Smooth muscle cell (in vitro differentiated cells): ENCODE measurements around the gene EFCAB6. TPM values are rescaled to one million over a fixed set of nuclear protein-coding genes. Genes with fewer than 3 reads are reported as not detected.

ENCODE experiments used
- DNase-seq: peaks from one replicate; lab custom pipeline; 2025; ENCODE audit not compliant: unreplicated experiment; lab: John Stamatoyannopoulos, UW
- H2AFZ ChIP-seq: fragments of 200-600 bp; sonication (generic); 2 replicates; pipeline ENCODE4 v1.6.0; 2016; ENCODE audit warnings: antibody characterized with exemption, low read depth, mild to moderate bottlenecking
- H3F3A ChIP-seq: fragments of 200-600 bp; sonication (generic); 2 replicates; pipeline ENCODE4 v1.6.0; 2017; ENCODE audit warnings: antibody characterized with exemption, low read depth
- H3K27ac ChIP-seq: fragments of 200-600 bp; sonication (generic); 2 replicates; pipeline ENCODE4 v1.5.1; 2016; ENCODE audit warnings: low read depth, mild to moderate bottlenecking
- H3K27me3 ChIP-seq: fragments of 200-600 bp; sonication (generic); 2 replicates; pipeline ENCODE4 v1.6.1; 2016; ENCODE audit warnings: low read depth, mild to moderate bottlenecking
- H3K36me3 ChIP-seq: fragments of 200-600 bp; sonication (generic); 2 replicates; pipeline ENCODE4 v1.5.1; 2016; ENCODE audit warnings: low read depth
- H3K4me1 ChIP-seq: fragments of 200-600 bp; sonication (generic); 2 replicates; pipeline ENCODE4 v1.5.1; 2016; ENCODE audit warnings: low read depth
- H3K4me2 ChIP-seq: fragments of 200-600 bp; sonication (generic); 2 replicates; pipeline ENCODE4 v1.6.0; 2016; ENCODE audit warnings: mild to moderate bottlenecking
- H3K4me3 ChIP-seq: fragments of 200-600 bp; sonication (generic); 2 replicates; pipeline ENCODE4 v1.5.1; 2016; ENCODE audit warnings: mild to moderate bottlenecking
- H3K79me2 ChIP-seq: fragments of 200-600 bp; sonication (generic); 2 replicates; pipeline ENCODE4 v1.6.0; 2016; ENCODE audit warnings: low read depth, mild to moderate bottlenecking
- H3K9ac ChIP-seq: fragments of 200-600 bp; sonication (generic); 2 replicates; pipeline ENCODE4 v1.6.0; 2016; ENCODE audit warnings: low read depth
- H3K9me3 ChIP-seq: fragments of 200-600 bp; sonication (generic); replicated peaks from 2 replicates; pipeline ENCODE4 v1.5.1; 2016; ENCODE audit warnings: low read depth
- H4K20me1 ChIP-seq: fragments of 200-600 bp; sonication (generic); 2 replicates; pipeline ENCODE4 v1.6.0; 2016; ENCODE audit warnings: low read depth
- CTCF ChIP-seq: fragments of 200-600 bp; sonication (generic); IDR thresholded peaks from 2 replicates; pipeline ENCODE4 v1.5.1; 2017; ENCODE audit warnings: borderline replicate concordance, mild to moderate bottlenecking, antibody characterized with exemption; ENCODE audit not compliant: insufficient read depth, poor library complexity, severe bottlenecking
- WGBS: methylation state at CpG from one replicate; pipeline ENCODE4 v1.1.7; 2016; ENCODE audit warnings: low lambda C conversion rate; 5-methylcytosine and 5-hydroxymethylcytosine counted together
- polyA plus RNA-seq: library from polyadenylated mRNA; unstranded; fragments of >200 nt; fragmentation: Nextera tagmentation; extraction: Ambion mirVana; gene quantifications from 2 replicates; pipeline ENCODE4 v1.2.1, GENCODE V29; 2016
- total RNA-seq: library from RNA; depleted of rRNA; stranded (reverse); fragments of >200 nt; gene quantifications from 2 replicates; pipeline ENCODE4 v1.2.3, GENCODE V29; 2014

EFCAB6 gene
- total and polyA plus RNA-seq, 2 experiments from 2014 or later, result 0.80 to 2.9 TPM

GRCh38 chr22:43541462-43542407, 270.4 kb downstream of the EFCAB6 start:
- no peaks in the 10 kb centered on the region for H3K4me1 ChIP-seq
- no peak overlapping the region for H3K27ac ChIP-seq
- 91% methylated on average over 18 of the region's 18 CpGs for WGBS
- H3K9me3 ChIP-seq, result no peaks in the 10 kb centered on the region
- no peaks in the 10 kb centered on the region for H4K20me1 ChIP-seq
- H3K4me2 ChIP-seq, result no peak overlapping the region
- H3F3A ChIP-seq, result no peaks in the 10 kb centered on the region
- no peak overlapping the region for H3K4me3 ChIP-seq
- DNase-seq, result no peak
- no peaks in the 10 kb centered on the region for H3K79me2 ChIP-seq
- no peak overlapping the region for H3K9ac ChIP-seq
- TF ChIP-seq CTCF, result no peak
- H3K27me3 ChIP-seq, result peaks cover 3% of the 10 kb centered on the region
- H3K36me3 ChIP-seq, result no peaks in the 10 kb centered on the region
- H2AFZ ChIP-seq, result no peak overlapping the region

GRCh38 chr22:43541022-43541421, 271.1 kb downstream of the EFCAB6 start:
- Histone ChIP-seq H3K4me2 (no peak overlapping the region), H3K4me3 (no peak overlapping the region), H3K36me3 (no peaks in the 10 kb centered on the region), H3F3A (no peaks in the 10 kb centered on the region), H3K27me3 (peaks cover 3% of the 10 kb centered on the region), H3K27ac (no peak overlapping the region), H3K79me2 (no peaks in the 10 kb centered on the region), H3K9ac (no peak overlapping the region), H4K20me1 (no peaks in the 10 kb centered on the region), H2AFZ (no peak overlapping the region), H3K9me3 (no peaks in the 10 kb centered on the region), H3K4me1 (no peaks in the 10 kb centered on the region)
- WGBS, result 91% methylated on average over 6 of the region's 6 CpGs
- DNase-seq, result no peak
- no peak for TF ChIP-seq CTCF

- DNase-seq, result no peak
- H3K27me3 ChIP-seq, result peaks cover 3% of the 10 kb centered on the region
- no peaks in the 10 kb centered on the region for H3K79me2 ChIP-seq
- H3K36me3 ChIP-seq, result no peaks in the 10 kb centered on the region
- no peak overlapping the region for H2AFZ ChIP-seq
- no peak overlapping the region for H3K9ac ChIP-seq
- H3K9me3 ChIP-seq, result no peaks in the 10 kb centered on the region
- H3K4me1 ChIP-seq, result no peaks in the 10 kb centered on the region
- H4K20me1 ChIP-seq, result no peaks in the 10 kb centered on the region
- TF ChIP-seq CTCF, result no peak
- no peak overlapping the region for H3K4me3 ChIP-seq
- 67% methylated on average over 4 of the region's 4 CpGs for WGBS
- no peaks in the 10 kb centered on the region for H3F3A ChIP-seq
- H3K27ac ChIP-seq, result no peak overlapping the region
- H3K4me2 ChIP-seq, result no peak overlapping the region
Observed at GRCh38 chr22:43540529-43540923, 271.6 kb downstream of the EFCAB6 start.
